ENCODE results near the gene TRIM14. TPM values are rescaled to one million over a fixed set of nuclear protein-coding genes. Genes with fewer than 3 reads are reported as not detected.

Gene TRIM14
- total and polyA plus RNA-seq, 2 of the 4 experiments (the other 2 are of a cell fraction) = 3.0 to 8.5 TPM

GRCh38 chr9:98099898-98100297 is 19.1 kb downstream of the TRIM14 start:
- ATAC-seq (ENCODE audit: low read depth) (no peak), DNase-seq (no peak)
- POLR2A ChIA-PET (ENCODE audit: unreplicated experiment) = interaction anchor here (0.5 kb wide), 1 partner anchor 591 kb away, joined by 3 read pairs; no protein-coding TSS in a partner anchor
- H2BK20ac ChIP-seq (ENCODE audit: low read depth, low read length) = no peak overlapping the region
- no peak overlapping the region for H4K8ac ChIP-seq (ENCODE audit: low read depth in 2 of 2, low read length in 2 of 2)
- intact Hi-C loops (cut with micrococcal nuclease) (loop anchor here (1.0 kb wide), 1 partner anchor 9 kb away; no protein-coding TSS in a partner anchor), in situ Hi-C loops (cut with MboI; ENCODE audit: low sequenced_read_pairs) (no loop called here), dilution Hi-C loops (cut with HindIII; ENCODE audit: low sequenced_read_pairs, unreplicated experiment) (no loop called here)
- TF ChIP-seq RFX5 (IDR thresholded peaks at IDR 0.05; ENCODE audit: low read depth, low read length) (no peak), BHLHE40 (IDR thresholded peaks at IDR 0.05; ENCODE audit: low read depth, low read length) (no peak), FOS (IDR thresholded peaks at IDR 0.05; ENCODE audit: low read depth, low read length) (no peak), ELK1 (IDR thresholded peaks at IDR 0.05; ENCODE audit: borderline replicate concordance, low read depth, low read length) (no peak), NFE2L2 (IDR thresholded peaks at IDR 0.05; ENCODE audit: low read depth, low read length) (no peak), CEBPB (IDR thresholded peaks at IDR 0.05; ENCODE audit: low read depth, low read length) (no peak), MAFK (IDR thresholded peaks at IDR 0.05; ENCODE audit: low read depth, low read length) (no peak)
- no TSS peak for BruUV-seq (replicated peaks)
- peaks cover 1% of the 10 kb centered on the region; the same call in 1 of the 2 replicates for H3K36me3 ChIP-seq (ENCODE audit: control insufficient read depth, insufficient read depth, low read length)
- H3K4me2 ChIP-seq (ENCODE audit: low read depth, low read length) = no peak overlapping the region
- no peaks in the 10 kb centered on the region for H3K4me1 ChIP-seq (ENCODE audit: control insufficient read depth, insufficient read depth, low read length)
- H4K91ac ChIP-seq (ENCODE audit: insufficient read depth, low read depth, low read length) = no peak overlapping the region
- H2BK120ac ChIP-seq (ENCODE audit: low read depth, low read length) = no peak overlapping the region
- H3K9me3 ChIP-seq (ENCODE audit: control insufficient read depth, insufficient read depth, low read length) = no peaks in the 10 kb centered on the region
- no peak overlapping the region for H2AFZ ChIP-seq (replicated peaks; ENCODE audit: low read length, poor library complexity)
- no peak overlapping the region for H3K4ac ChIP-seq (ENCODE audit: low read depth, low read length)
- no peak overlapping the region for H3K4me3 ChIP-seq (ENCODE audit: insufficient read depth, low read depth, low read length)
- H3K9me1 ChIP-seq (ENCODE audit: insufficient read depth, low read length) = no peaks in the 10 kb centered on the region; the same call in 1 of the 2 replicates
- H4K5ac ChIP-seq (ENCODE audit: low read depth, low read length) = no peak overlapping the region
- CTCF ChIA-PET = interaction anchor here (1.5 kb wide), 1 partner anchor 10 kb away, joined by 3 read pairs; no protein-coding TSS in a partner anchor
- 100% methylated on average over 1 of the region's 5 CpGs; no CpG with 5 or more reads in 1 of the 2 experiments for WGBS, 2 experiments (ENCODE audit: extremely low coverage in 2 of 2, insufficient read length in 1 of 2)
- H2AK5ac ChIP-seq (ENCODE audit: low read depth, low read length) = no peak overlapping the region
- no peak overlapping the region for H3K9ac ChIP-seq (ENCODE audit: low read depth, low read length)
- no peak overlapping the region for H2BK15ac ChIP-seq (ENCODE audit: low read depth, low read length)
- H3K14ac ChIP-seq (replicated peaks; ENCODE audit: low read depth, low read length) = no peak overlapping the region
- H3K56ac ChIP-seq (ENCODE audit: extremely low read depth, insufficient read depth, low read length) = no peak overlapping the region
- H2BK5ac ChIP-seq (ENCODE audit: low read depth, low read length, poor library complexity, severe bottlenecking) = no peak overlapping the region
- H3K18ac ChIP-seq (ENCODE audit: low read depth, low read length) = no peak overlapping the region
- H2AK9ac ChIP-seq (replicated peaks; ENCODE audit: low read depth, low read length, poor library complexity) = no peak overlapping the region
- no peaks in the 10 kb centered on the region for H3K79me1 ChIP-seq (ENCODE audit: low read depth in 1 of 2, low read length in 2 of 2)
- H3K27ac ChIP-seq (ENCODE audit: insufficient read depth, low read length) = no peak overlapping the region
- no peak overlapping the region for H3K23ac ChIP-seq (ENCODE audit: low read depth, low read length)
- no peaks in the 10 kb centered on the region for H4K20me1 ChIP-seq (ENCODE audit: insufficient read depth, low read length)
- no peaks in the 10 kb centered on the region for H3K27me3 ChIP-seq (ENCODE audit: control insufficient read depth, insufficient read depth, low read length)

All from IMR-90 (cell line).